ENCODE measurements around the gene PDPR.
"Not testable (repeated sequence)": the region's sequence is repeated elsewhere in the genome, so short reads cannot be mapped to it uniquely, and the experiment has no call there.

PDPR gene

DNA sequence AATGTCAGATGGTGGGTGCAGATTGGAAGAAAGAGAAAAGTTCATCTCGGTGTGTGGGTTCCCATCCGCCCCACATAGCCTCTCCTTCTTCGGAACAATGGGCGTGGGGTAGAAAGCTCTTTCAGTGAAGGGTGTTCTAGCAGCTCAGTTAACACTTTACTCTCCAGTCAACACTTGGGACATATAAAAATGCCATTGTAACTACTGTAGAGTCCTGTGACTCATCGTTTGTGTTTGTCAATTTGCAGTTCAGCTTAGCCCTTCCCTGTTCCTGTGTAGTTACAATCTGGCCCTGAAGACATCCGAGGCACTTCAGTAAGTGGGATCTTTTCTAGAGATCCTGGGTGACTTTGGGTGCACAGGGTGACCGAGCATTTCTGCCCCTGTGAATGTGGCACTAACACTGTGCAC, 47.9 kb downstream of the PDPR start:
- peak; percentile 84 for DNase-seq (ENCODE audit: low spot score)

DNA sequence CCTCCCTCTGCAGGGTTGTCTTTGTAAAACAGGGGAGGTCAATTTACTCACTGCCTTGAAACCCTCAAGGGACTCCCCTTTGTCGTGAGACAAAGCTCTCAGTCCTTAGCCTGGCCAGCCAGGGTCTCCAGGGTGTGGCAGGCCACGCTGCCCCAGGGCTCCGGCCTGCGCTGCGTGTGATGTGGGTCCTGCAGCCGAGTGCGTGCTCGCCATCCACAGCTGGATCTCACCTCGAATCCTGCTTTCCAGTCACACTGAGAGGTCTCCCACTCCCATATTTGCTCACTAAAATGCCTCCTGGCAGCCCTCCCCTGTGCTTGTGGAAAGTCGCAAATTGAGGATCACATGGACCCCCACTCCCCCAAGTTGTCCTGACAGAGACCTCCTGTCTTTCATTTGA, 49.5 kb downstream of the PDPR start:
- DNase-seq (ENCODE audit: low spot score), result no peak

DNA sequence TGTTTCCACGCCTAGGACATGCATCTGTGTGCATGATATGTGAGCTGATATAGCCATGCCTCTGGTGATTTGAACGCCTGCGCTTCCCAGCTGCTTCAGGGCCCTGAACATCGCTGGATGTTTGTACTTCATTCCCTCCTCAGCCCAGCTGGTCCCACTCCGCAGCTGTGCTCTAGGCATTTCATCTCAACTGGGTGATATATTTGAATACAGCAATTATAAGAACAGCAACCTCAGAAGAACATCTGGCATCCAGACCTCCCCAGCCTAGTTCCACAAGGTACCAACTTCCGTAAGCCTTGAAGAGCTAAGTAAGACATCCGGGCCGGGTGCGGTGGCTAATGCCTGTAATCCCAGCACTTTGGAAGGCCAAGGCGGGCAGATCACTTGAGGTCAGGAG, 52.6 kb downstream of the PDPR start:
- not testable (repeated sequence) for DNase-seq (ENCODE audit: low spot score)

DNA sequence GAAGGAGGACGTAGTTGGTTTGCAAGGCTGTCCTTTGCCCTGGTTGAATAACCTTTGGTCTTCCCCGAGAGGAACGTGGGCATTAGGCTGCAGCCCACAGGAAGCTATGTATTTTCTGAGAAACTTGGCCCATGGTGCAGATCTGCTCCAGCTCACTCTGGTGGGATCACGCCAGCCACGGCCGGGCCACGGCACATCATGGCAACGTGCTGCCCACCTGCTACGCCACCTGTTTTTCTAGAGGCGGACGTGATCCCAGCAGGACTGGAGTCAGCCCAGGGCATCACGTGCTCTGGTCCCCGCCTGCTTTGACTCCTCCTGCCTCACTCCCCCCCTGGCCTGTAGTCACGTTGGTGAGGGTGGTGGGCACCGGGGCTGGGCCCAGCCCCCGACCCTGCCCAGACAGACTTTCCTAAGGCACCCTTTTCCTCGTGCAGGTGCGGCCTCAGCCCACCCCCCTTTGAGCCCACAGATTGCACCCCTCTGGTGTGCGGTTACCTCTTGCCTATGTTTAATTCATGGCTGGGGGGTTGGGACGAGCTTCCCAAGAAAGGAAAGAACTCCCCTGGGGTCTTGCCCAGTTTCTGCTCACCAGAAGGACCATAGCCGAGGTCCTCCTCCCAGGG, 59.2 kb downstream of the PDPR start, which contains the start of gene CLEC18C:
Gene CLEC18C (plus strand): TSS at position 576 of the 626 bp plus-strand sequence. CDS start 492 bp downstream, outside the sequence.
- DNase-seq (ENCODE audit: low spot score), result not testable (repeated sequence)

DNA sequence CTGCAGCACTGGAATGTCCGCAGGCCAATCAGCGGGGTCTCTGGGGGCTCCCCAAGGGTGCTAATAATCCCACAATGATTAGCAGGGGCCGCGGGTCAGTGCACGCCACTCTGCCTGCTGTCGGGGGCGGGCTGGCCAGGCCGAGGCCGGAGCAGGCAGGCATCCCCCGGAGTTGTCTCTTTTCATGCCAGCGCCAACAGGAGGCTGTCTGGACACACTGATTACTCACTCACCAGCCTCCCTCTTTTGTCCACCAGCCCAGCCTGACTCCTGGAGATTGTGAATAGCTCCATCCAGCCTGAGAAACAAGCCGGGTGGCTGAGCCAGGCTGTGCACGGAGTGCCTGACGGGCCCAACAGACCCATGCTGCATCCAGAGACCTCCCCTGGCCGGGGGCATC, 59.8 kb downstream of the PDPR start:
- DNase-seq (ENCODE audit: low spot score), result not testable (repeated sequence)

DNA sequence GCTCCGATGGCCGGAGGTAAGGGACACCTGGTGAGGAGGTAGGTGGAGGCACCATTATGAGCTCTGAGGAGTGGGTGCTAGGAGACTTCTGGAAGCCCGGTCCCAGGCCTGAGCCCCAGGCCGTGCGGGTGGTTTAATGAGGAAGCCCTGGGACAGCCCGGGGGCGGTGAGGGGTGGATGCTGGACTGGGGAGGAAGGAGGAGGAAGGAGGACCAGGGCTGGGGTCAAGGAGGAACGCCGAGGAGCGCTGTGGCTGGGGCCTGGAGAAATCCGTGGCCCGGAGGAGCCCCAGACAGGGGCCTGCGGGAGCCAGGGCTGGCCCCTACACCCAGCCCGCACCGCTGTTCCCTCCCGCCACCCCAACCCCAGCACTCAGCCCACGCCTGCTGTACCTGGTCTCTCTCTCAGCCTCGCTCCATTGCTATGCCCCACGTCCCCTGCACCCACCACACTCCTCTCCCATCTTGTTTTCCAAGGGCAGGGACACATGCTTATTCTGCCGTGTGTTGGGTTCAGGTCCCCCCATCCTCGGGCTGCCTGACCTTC, 60.3 kb downstream of the PDPR start:
- not testable (repeated sequence) for DNase-seq (ENCODE audit: low spot score)

DNA sequence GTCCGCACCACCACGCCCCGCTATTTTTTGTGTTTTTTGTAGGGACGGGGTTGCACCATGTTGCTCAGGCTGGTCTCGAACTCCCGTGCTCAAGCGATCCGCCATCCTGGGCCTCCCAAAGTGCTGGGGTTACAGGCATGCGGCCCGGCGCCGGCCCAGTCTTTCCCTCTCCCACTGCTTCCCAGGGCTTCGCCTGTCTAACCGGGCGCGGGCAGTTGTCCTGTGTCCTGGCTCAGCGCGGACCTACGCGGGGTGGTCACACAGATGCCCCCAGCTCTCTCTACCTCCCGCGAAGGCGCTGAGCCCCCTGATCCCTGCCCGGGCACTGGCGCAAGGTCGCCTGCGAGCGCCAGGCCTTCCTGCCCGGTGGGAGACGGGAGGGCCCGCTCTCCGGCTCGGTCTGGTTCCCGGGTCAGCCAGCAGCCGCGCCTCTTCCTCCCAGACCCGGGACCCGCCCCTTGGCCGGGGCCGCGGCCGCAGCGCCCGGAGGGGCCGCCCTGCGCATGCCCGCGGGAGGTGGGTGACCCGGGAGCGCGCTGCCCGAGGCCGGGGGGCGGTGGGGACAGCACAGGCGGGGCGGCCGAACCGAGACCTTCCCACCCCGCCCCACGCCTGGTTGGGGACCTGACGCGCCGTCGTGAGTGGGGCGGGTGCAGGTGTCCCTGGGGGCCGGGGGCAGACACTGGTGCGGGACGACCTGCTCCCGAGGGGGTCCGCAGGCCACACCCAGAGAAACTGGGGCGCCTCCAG, 73.9 kb downstream of the PDPR start:
- not testable (repeated sequence) for DNase-seq (ENCODE audit: low spot score)

DNA sequence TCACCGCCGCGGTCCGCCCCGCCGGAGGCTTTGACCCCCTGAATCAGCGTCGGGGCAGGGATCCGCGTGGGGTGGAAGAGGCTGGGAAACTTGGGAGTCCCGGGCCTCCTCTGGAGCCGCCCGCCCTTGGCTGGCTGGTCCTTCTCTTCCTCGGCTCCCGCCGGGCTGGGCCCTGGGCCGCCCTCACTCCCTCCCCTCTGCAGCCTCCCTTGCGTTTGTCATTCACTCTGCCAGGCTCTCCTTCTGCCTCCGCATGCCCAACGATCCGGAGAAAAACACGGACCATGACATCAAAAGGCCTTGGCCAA, 74.4 kb downstream of the PDPR start:
- DNase-seq (ENCODE audit: low spot score), result not testable (repeated sequence)

DNA sequence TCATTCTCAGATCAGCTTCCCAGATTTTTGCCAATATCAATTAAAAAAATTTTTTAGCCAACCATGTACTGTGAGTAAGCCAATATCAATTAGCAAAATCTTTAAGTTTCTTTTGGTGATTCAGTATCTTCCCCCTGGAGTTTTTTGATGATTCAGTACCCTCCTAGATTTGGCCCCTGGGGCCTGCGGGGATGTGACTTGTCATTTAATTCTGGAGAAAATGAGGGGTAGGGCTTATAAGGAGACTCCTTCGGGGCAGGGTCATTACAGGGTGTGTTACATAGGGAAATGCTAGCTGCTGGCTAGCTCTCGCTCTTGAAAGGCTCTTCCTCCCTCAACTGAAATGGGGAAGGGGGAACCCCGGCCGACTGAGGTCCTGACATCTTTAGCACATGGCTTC, 76.4 kb downstream of the PDPR start:
- DNase-seq (ENCODE audit: low spot score), result not testable (repeated sequence)

DNA sequence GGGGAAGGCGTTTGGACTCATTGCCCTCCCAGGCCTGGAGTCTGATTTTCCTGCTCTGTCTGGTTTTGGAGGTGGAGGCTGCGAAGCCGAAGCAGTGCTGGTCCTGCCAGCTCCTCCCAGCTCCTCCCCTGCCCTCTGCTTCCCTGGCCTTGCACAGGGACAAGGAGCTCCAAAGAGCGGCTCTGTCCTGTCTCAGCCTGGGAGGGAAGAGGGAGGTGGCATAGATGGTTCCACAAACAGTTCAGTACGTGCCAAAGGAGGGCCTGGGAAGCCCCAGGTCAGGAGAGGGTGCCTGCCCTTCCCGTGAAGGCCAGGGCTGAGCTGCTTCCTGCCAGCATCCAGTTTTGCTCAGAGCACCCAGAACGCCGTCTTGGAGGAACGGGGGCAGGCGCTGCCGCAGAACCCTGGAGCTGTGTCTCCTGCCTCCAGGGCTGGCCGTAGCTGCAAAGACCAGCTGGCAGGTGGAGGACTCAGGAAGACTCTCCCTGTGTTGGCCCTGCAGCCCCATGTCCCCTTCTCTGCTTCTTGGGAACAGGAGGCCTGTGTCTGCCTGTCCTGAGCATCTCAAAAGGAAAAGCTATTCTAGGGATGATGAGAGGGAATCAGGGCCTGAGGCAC, 82.7 kb downstream of the PDPR start:
- not testable (repeated sequence) for DNase-seq (ENCODE audit: low spot score)

DNA sequence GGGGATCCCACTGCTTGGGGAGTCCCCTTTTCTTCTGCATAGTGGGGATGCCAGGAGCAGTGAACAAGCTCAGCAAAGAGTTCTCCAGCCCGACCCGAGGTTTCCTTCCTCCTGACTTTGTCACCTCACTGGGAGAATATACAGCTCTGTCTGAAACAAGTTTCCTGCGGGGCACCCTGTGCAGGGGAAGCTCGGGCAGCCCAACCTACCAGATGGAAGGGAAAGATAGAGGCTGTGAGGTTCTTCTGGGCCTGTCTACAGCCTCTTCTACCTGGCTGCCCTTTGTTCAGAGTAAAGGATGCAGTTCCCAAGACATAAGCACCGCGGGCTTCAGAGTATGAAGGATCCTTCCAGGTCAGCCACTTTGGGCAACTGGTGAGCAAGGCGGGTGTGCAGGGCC, 83.5 kb downstream of the PDPR start:
- not testable (repeated sequence) for DNase-seq (ENCODE audit: low spot score)

DNA sequence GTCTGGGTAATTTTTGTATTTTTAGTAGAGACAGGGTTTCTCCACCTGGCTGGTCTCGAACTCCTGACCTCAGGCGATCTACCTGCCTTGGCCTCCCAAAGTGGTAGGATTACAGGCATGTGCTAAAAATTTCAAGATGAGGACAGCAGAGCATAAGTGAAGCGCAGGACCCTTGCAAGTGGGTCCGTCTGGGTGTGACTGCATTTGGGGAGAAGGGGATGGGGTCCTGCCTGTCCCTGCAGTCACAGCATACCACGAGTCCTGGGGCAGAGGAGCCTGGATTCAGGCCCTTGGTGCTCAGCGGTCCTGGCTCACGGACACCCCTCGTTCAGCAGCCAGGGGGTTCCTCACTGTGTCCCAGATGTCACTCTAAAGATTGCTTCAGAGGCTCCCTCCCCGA, 84.1 kb downstream of the PDPR start:
- DNase-seq (ENCODE audit: low spot score), result not testable (repeated sequence)

DNA sequence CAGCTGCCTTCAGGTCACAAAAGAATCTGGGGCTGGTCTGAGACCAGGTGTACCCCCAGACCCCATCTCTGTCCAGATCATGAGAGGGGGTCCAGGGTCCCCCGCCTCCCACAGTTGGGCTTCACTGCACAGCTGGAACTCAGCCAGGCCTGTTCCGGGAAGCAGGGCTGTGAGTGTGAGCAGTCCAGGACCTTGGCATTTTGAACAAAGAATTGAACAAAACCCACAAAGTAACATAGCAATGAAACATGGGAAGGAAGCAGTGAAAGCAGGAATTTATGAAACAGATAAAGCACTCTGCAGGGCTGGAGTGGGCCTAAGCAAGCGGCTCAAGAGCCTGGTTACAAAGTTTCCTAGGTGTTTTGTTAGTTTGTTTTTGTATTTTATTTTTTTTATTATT, 84.5 kb downstream of the PDPR start:
- not testable (repeated sequence) for DNase-seq (ENCODE audit: low spot score)

DNA sequence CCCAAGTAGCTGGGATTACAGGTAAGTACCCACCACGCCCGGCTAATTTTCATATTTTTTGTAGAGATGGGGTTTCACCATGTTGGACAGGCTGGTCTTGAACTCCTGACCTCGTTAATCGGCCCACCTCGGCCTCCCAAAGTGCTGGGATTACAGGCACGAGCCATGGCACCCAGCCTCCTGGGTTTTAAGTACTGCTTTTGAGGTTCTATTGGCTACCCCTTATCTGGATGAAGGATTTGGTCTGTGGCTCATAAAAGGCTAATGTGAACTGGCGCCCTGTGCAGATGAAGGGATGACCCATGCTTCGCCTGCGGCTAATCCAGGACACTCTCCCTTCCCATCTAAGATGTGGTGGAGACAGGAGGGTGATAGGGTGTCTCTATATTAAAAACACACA, 85.0 kb downstream of the PDPR start:
- DNase-seq (ENCODE audit: low spot score), result not testable (repeated sequence)

DNA sequence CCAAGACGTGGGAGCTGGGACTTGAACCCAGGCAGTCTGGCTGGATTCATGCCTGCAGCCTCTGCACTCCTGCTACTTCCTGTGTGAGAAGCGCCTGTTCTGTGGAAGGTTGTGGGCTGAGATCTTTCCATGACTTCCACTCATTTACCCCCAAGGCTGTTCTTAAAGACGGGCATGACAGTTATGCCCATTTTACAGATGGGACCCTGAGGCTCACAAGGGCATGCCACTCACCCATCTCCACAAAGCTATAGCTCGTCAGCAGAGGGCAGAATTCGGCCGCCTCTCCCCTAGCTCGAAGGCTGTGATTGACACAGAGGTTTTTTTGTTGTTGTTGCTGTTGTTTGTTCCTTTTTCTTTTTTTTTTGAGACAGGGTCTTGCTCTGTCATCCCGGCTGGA, 85.9 kb downstream of the PDPR start:
- DNase-seq (ENCODE audit: low spot score), result not testable (repeated sequence)

DNA sequence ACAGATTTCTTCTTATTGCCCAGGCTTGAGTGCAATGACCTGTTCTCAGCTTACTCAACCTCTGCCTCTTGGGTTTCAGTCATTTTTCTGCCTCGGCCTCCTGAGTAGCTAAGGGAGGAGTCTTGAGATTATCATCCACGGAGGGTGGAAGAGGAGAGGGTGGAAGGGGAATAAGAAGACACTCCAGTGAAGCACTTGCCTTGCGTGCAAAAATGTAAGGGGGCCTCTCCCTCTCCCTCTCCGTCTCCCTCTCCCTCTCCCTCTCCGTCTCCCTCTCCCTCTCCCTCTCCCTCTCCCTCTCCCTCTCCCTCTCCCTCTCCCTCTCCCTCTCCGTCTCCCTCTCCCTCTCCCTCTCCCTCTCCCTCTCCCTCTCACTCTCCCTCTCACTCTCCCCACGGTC, 89.4 kb downstream of the PDPR start:
- not testable (repeated sequence) for DNase-seq (ENCODE audit: low spot score)

DNA sequence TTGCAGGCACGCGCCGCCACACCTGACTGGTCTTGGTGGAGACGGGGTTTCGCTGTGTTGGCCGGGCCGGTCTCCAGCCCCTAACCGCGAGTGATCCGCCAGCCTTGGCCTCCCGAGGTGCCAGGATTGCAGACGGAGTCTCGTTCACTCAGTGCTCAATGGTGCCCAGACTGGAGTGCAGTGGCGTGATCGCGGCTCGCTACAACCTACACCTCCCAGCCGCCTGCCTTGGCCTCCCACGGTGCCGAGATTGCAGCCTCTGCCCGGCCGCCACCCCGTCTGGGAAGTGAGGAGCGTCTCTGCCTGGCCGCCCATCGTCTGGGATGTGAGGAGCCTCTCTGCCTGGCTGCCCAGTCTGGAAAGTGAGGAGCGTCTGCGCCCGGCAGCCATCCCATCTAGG, 89.9 kb downstream of the PDPR start:
- not testable (repeated sequence) for DNase-seq (ENCODE audit: low spot score)

DNA sequence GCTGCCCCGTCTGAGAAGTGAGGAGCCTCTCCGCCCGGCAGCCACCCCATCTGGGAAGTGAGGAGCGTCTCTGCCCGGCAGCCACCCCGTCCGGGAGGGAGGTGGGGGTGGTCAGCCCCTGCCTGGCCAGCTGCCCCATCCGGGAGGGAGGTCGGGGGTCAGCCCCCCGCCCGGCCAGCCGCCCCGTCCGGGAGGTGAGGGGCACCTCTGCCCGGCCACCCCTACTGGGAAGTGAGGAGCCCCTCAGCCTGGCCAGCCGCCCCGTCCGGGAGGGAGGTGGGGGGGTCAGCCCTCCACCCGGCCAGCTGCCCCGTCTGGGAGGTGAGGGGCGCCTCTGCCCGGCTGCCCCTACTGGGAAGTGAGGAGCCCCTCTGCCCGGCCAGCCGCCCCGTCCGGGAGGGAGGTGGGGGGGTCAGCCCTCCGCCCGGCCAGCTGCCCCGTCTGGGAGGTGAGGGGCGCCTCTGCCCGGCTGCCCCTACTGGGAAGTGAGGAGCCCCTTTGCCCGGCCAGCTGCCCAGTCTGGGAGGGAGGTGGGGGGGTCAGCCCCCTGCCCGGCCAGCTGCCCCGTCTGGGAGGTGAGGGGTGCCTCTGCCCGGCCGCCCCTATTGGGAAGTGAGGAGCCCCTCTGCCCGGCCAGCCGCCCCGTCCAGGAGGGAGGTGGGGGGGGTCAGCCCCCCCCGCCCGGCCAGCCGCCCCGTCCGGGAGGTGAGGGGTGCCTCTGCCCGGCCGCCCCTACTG, 90.7 kb downstream of the PDPR start:
- DNase-seq (ENCODE audit: low spot score), result not testable (repeated sequence)

DNA sequence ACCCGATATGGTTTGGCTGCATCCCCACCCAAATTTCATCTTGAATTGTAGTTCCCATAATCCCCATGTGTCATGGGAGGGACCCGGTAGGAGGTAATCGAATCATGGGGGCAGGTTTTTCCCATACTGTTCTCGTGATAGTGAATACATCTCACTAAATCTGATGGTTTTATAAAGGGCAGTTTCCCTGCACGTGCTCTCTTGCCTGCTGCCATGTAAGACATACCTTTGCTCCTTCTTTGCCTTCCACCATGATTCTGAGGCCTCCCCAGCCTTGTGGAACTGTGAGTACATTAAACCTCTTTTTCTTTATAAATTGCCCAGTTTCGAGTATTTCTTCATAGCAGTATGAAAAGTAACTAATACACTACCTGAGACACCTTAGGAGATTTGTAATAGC, 92.2 kb downstream of the PDPR start:
- DNase-seq (ENCODE audit: low spot score), result not testable (repeated sequence)
